ENCODE data around the gene CNIH3.

DNA sequence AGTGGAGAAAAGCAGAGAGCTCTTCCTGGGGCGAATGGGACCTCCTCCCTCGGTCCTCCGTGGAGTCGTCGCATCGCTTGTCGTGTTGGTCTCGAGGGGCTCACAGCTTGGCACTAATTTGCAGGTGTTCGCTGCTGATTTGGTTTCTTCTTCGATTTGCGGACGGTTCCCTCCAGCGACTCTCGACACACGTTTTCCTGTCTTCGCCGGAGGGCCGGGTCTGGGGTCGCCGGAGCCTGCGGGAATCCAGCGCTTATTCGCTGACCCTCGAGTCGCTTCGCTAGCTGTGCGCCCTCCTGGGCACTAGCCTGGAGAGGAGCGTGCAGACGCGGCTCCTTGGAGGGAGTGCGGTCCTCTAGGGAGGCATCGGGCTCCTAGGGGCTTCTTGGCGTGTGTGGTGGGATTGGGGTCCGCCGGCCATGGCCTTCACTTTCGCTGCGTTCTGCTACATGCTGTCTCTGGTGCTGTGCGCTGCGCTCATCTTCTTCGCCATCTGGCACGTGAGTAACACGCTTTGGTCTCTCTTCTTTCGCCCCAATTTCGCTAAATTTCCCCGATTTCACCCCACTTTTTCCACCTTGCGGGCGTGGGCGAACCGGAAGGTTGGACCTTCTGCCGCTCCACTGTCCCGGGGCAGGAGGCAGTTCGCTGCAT, 766 bp downstream of the CNIH3 start:
- no peak for TF ChIP-seq CTCF (IDR thresholded peaks at IDR 0.05)
- TF ChIP-seq EZH2 (IDR thresholded peaks at IDR 0.05), result no peak
- no peak for TF ChIP-seq EZH2phosphoT487 (IDR thresholded peaks at IDR 0.05)
